Fibroblast of skin of right biceps (primary cell): ENCODE measurements around the gene SHISA4.
"Not testable (repeated sequence)": the region's sequence is repeated elsewhere in the genome, so short reads cannot be mapped to it uniquely, and the experiment has no call there.

ENCODE experiments used
- DNase-seq: peaks from one replicate; pipeline ENCODE4 v3.0.0-alpha.2; 2013

SHISA4 gene

GRCh38 chr1:201933840-201934430, 45.2 kb downstream of the SHISA4 start:
- no peak for DNase-seq

- DNase-seq = peak; percentile 85
Measured at GRCh38 chr1:201937624-201938213, 49.0 kb downstream of the SHISA4 start.

DNA sequence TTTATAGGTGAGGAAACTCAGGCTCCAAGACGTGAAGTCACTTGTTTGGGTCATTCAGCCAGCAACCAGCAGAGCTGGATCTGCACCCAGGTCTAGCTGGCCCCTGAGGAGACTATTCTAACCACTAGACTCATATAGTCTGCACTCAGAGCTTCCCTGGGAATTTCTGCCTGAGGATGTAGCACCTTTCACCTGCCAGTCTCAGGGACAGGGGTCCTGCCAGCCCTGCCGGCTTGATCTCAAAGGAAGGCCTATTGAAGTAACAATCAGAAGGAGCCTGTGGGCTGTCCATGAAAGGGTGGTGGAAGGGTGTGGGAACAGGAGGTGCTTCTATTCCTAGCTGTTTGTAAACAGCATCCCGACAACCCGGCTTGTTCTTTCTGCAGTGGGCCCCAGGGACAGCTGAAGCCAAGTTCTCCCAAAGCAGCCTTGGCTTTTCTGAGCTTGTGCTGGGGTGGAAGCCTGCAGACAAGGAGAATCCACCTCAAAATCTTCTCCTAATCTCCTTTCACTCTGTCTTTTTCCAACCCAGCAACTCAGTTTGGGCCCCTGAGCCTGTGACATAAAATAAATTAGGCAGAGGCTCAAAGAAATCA, 49.8 kb downstream of the SHISA4 start:
- DNase-seq = no peak

DNA sequence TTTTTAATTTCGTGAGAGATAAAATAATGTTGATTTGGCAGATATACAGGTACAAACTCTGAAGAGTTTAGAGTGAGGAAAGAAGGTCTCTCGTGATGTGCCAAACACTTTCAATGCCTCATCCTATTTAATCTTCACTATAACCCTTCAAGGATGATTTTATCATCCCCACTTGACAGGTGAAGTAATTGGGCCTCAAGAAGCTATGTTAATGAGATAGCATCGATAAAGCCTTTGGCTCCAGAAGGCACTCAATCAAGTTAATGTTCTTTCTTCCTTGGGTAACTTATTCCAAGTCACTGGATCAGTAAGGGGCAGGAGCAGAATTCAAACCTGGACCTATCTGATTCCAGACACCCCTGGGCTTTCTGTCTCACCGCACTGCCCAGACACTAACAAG, 50.5 kb downstream of the SHISA4 start:
- no peak for DNase-seq

DNA sequence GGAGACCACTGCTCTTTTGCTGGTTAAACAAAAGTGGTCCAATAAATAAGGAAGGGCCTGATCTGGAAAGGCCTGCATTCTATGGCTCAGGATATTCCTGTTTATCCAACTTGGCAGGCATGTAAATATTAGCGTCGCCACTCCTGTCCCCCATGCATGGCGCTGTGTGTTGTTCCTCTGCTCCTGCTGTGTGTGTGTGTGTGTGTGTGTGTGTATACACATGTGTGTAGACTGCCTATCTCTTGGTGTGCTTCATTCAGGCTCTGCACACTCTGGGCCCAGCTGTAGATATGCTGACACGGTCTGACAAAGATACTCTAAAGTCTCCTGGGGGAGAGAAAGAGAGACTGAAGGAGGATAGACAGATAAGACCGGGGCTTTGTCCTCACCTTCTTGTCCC, 50.9 kb downstream of the SHISA4 start:
- DNase-seq = no peak

GRCh38 chr1:201940316-201940715, 51.6 kb downstream of the SHISA4 start:
- DNase-seq = not testable (repeated sequence)

DNA sequence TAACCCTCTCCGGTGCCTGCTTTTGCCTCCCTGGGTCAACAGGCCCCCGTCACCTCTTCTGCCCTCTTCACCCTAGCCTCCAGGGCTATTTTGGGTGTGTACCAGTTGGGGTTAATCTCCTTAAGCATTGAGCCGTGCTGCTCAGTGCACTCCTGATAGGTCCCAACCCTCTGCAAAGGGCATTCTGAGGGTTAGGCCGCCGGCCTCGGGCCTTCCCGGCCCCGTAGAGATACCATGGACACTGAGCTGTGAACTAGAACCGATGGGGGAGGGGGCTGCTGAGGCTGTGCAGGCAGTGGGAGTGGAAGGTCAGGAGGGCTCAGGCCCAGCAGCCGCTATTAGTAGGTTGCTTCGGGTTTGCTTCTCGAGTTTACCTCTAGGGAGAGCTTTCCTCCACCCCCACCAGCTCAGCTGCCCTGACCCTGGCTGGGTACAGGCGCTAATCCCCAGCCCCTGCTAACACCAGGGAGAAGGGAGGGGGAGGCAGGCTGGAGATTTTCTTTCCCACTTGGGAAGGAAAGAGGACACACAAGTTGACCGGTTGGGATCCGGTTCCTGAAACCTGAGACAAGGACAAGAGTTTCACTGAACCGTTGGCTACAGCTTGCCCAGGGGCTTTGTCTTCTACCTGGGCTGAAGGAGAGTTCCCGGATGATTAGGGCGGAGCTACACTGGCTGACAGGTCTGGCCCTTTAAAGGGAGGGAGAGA, 52.9 kb downstream of the SHISA4 start:
- no peak for DNase-seq

- DNase-seq = no peak
Measured at GRCh38 chr1:201942129-201942495, 53.4 kb downstream of the SHISA4 start.
